Camera-type eye (tissue), 1 donor: Measurements from ENCODE around the gene CPSF4L. TPM values are rescaled to one million over a fixed set of nuclear protein-coding genes. Genes with fewer than 3 reads are reported as not detected.

Experiments used
- total RNA-seq: library from RNA; depleted of rRNA; stranded (reverse); fragments of >200 nt; gene quantifications from one replicate; pipeline ENCODE4 v1.2.3, GENCODE V29; 2014

The CPSF4L gene
- total RNA-seq = not detected

GRCh38 chr17:73261617-73261951 is at the start of gene CPSF4L:
Gene CPSF4L (minus strand): TSS chr17:73261880. CDS start chr17:73261818, 62 bp downstream.

Other genes starting within 250 kb of the CPSF4L start
- gene SLC39A11, start 169.2 kb downstream of the CPSF4L start, total RNA-seq = 11.1 TPM
- gene SSTR2, start 96.9 kb downstream of the CPSF4L start, total RNA-seq = 9.7 TPM
- 34.3 TPM for gene COG1, start 68.8 kb downstream of the CPSF4L start, total RNA-seq
- 157 TPM for gene CDC42EP4, start 50.1 kb upstream of the CPSF4L start, total RNA-seq